Gastroesophageal sphincter (tissue), 4 donors: ENCODE measurements around the gene TWIST2. TPM values are rescaled to one million over a fixed set of nuclear protein-coding genes. Genes with fewer than 3 reads are reported as not detected.

Experiments
- ATAC-seq: fragments of 150-250 bp; one replicate; pipeline ENCODE4 v1.9.1; 2016; ENCODE audit warnings: mild to moderate bottlenecking, moderate library complexity
- H3K27ac ChIP-seq, 4 donors: fragments of 200-600 bp; sonication (generic) in 3 of 4; 1 replicate in 3 of 4; 2 replicates in 1 of 4; pipeline ENCODE4 v1.5.1; 2016 to 2019
- H3K27me3 ChIP-seq: fragments of 200-600 bp; sonication (generic); one replicate; pipeline ENCODE4 v1.5.1; 2019
- H3K36me3 ChIP-seq, 2 donors: fragments of 200-600 bp; sonication (generic); one replicate each; pipeline ENCODE4 v1.5.1; 2019; ENCODE audit warnings: control low read depth in 1 of 2
- H3K4me1 ChIP-seq, 3 donors: fragments of 200-600 bp; sonication (generic); 1 replicate in 2 of 3; 2 replicates in 1 of 3; pipeline ENCODE4 v1.5.1; 2016 to 2019; ENCODE audit warnings: control low read depth in 2 of 3
- H3K4me3 ChIP-seq, 2 donors: fragments of 200-600 bp; sonication (generic); one replicate each; pipeline ENCODE4 v1.5.1; 2019; ENCODE audit warnings: mild to moderate bottlenecking in 1 of 2, moderate library complexity in 1 of 2
- H3K9me3 ChIP-seq, 3 donors: fragments of 200-600 bp; sonication (generic); one replicate each; pipeline ENCODE4 v1.5.1; 2017 to 2019; ENCODE audit warnings: control low read depth in 2 of 3
- CTCF ChIP-seq, 4 experiments: fragments of 200-600 bp in 2 of 4; fragments of 450-650 bp in 2 of 4; sonication (generic) in 1 of 4; IDR thresholded peaks; one replicate each; pipeline ENCODE4 v1.5.1; 2017 to 2019; ENCODE audit warnings: antibody characterized with exemption in 4 of 4, mild to moderate bottlenecking in 2 of 4, moderate library complexity in 2 of 4
- EP300 ChIP-seq: sonication (generic); formaldehyde crosslinking; IDR thresholded peaks from one replicate; pipeline ENCODE4 v1.6.1; 2017; ENCODE audit warnings: antibody characterized with exemption, mild to moderate bottlenecking
- POLR2A ChIP-seq, 2 donors: fragments of 450-650 bp; IDR thresholded peaks; one replicate each; pipeline ENCODE4 v1.6.1; 2017; ENCODE audit warnings: antibody characterized with exemption in 2 of 2, mild to moderate bottlenecking in 2 of 2, moderate library complexity in 1 of 2
- POLR2AphosphoS5 ChIP-seq: sonication (generic); formaldehyde crosslinking; IDR thresholded peaks from one replicate; pipeline ENCODE4 v1.6.1; 2017; ENCODE audit warnings: antibody characterized with exemption
- WGBS, 2 donors: methylation state at CpG; one replicate each; pipeline ENCODE4 v1.1.5; 2018; ENCODE audit warnings: low coverage in 1 of 2; 5-methylcytosine and 5-hydroxymethylcytosine counted together
- total RNA-seq, 4 donors: library from RNA; depleted of rRNA; stranded (reverse); fragments of >200 nt; gene quantifications; one replicate each; pipeline ENCODE4 v1.1.0, GENCODE V29; 2016

The TWIST2 gene
- total RNA-seq, 4 donors from 2014 or later = 17.7 to 69.6 (median 45.2) TPM

GRCh38 chr2:238856713-238857567 is 9.1 kb downstream of the TWIST2 start:
- no peak for TF ChIP-seq POLR2A (IDR thresholded peaks at IDR 0.05)
- no peak for TF ChIP-seq POLR2AphosphoS5
- no peak for TF ChIP-seq EP300
- no peak for TF ChIP-seq CTCF (IDR thresholded peaks at IDR 0.05)
- Histone ChIP-seq H3K27me3 (peaks cover 1% of the 10 kb centered on the region), H3K27ac (no peak overlapping the region), H3K9me3 (no peaks in the 10 kb centered on the region), H3K4me3 (no peak overlapping the region), H3K4me1 (peaks cover 0 to 6% (median 0%) of the 10 kb centered on the region in 3 donors), H3K36me3 (no peaks in the 10 kb centered on the region)
- ATAC-seq = no peak
- 75 to 93% methylated on average over 8 of the region's 16 CpGs for WGBS, 2 donors

- TF ChIP-seq CTCF (IDR thresholded peaks at IDR 0.05) (no peak), POLR2AphosphoS5 (no peak), EP300 (no peak), POLR2A (IDR thresholded peaks at IDR 0.05) (no peak)
- Histone ChIP-seq H3K4me1 (peaks cover 0 to 2% (median 0%) of the 10 kb centered on the region in 3 donors), H3K27ac (no peak overlapping the region), H3K27me3 (no peaks in the 10 kb centered on the region), H3K36me3 (no peaks in the 10 kb centered on the region), H3K4me3 (no peak overlapping the region), H3K9me3 (no peaks in the 10 kb centered on the region)
- no peak for ATAC-seq
- 93 to 94% methylated on average over 4 of the region's 4 CpGs for WGBS, 2 donors
These were observed 10.1 kb downstream of the TWIST2 start for GRCh38 chr2:238857959-238858358.

GRCh38 chr2:238859636-238860347 is 11.9 kb downstream of the TWIST2 start:
- ATAC-seq = no peak
- Histone ChIP-seq H3K4me1 (peaks cover 0 to 20% (median 12%) of the 10 kb centered on the region in 3 donors), H3K9me3 (no peaks in the 10 kb centered on the region), H3K27ac (no peak overlapping the region), H3K4me3 (no peak overlapping the region), H3K27me3 (no peaks in the 10 kb centered on the region), H3K36me3 (no peaks in the 10 kb centered on the region)
- WGBS, 2 donors = 71 to 74% methylated on average over 6 to 7 of the region's 14 CpGs
- TF ChIP-seq POLR2A (IDR thresholded peaks at IDR 0.05) = no peak
- TF ChIP-seq CTCF (IDR thresholded peaks at IDR 0.05) = no peak
- TF ChIP-seq POLR2AphosphoS5 = no peak
- TF ChIP-seq EP300 = no peak

GRCh38 chr2:238861013-238861730 is 13.3 kb downstream of the TWIST2 start:
- WGBS, 2 donors = 79 to 85% methylated on average over 5 to 12 of the region's 21 CpGs
- Histone ChIP-seq H3K4me1 (peaks cover 0 to 34% (median 26%) of the 10 kb centered on the region in 3 donors), H3K27ac (peak overlapping the region in 2 of 4 donors; percentile 20 to 38), H3K9me3 (no peaks in the 10 kb centered on the region), H3K27me3 (no peaks in the 10 kb centered on the region), H3K36me3 (no peaks in the 10 kb centered on the region), H3K4me3 (no peak overlapping the region)
- TF ChIP-seq CTCF (IDR thresholded peaks at IDR 0.05) = no peak
- TF ChIP-seq POLR2A (IDR thresholded peaks at IDR 0.05) = no peak
- TF ChIP-seq EP300 = no peak
- no peak for TF ChIP-seq POLR2AphosphoS5
- no peak for ATAC-seq
